ENCODE measurements around the gene AHCY. TPM values are rescaled to one million over a fixed set of nuclear protein-coding genes. Genes with fewer than 3 reads are reported as not detected.
A peak's percentile ranks its signal among the peaks of the same experiment; 100 is the strongest.

Gene AHCY
- total RNA-seq, 1 experiment from 2014 or later: 265 TPM

DNA sequence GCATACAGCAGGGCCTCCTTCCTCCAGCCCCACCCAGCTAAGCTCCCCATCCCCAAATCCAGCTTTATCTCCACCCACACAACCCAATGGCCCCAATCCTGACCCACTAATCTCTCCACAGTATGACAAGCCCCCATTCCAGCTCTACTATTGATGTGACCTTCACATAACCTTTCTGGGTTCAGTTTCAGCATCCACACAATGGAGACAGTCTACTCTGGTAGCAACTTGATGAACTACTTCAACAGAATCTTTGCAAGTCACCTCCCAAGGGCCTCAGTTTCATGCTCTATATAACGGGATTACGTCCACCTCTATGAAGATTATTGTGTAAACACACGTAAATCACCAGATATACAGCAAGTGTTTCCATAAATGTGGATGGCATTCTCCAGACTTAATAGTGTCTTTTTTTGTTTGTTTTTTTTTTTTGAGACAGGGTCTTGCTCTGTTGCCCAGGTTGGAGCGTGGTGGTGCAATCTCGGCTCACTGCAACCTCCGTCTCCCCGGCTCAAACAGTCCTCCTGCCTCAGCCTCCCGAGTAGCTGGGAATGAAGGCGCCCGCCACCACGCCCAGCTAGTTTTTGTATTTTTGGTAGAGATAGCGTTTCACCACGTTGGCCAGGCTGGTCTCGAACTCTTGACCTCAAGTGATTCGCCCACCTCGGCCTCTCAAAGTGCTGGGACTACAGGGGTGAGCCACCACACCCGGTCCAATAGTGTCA lies 1.4 kb downstream of the AHCY start:
- CTCF ChIA-PET: no interaction called here
- BruUV-seq (replicated peaks): no TSS peak
- ATAC-seq (no peak), DNase-seq (no peak)
- TF ChIP-seq EZH2 (IDR thresholded peaks at IDR 0.05; ENCODE audit: low read length, unreplicated experiment) (no peak), EZH2phosphoT487 (IDR thresholded peaks at IDR 0.05; ENCODE audit: borderline replicate concordance, low read length) (no peak)
- TF ChIP-seq, protein P1, sequence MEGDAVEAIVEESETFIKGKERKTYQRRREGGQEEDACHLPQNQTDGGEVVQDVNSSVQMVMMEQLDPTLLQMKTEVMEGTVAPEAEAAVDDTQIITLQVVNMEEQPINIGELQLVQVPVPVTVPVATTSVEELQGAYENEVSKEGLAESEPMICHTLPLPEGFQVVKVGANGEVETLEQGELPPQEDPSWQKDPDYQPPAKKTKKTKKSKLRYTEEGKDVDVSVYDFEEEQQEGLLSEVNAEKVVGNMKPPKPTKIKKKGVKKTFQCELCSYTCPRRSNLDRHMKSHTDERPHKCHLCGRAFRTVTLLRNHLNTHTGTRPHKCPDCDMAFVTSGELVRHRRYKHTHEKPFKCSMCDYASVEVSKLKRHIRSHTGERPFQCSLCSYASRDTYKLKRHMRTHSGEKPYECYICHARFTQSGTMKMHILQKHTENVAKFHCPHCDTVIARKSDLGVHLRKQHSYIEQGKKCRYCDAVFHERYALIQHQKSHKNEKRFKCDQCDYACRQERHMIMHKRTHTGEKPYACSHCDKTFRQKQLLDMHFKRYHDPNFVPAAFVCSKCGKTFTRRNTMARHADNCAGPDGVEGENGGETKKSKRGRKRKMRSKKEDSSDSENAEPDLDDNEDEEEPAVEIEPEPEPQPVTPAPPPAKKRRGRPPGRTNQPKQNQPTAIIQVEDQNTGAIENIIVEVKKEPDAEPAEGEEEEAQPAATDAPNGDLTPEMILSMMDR (conservative IDR thresholded peaks at IDR 0.05; ENCODE audit: low read depth, low read length): no peak
- no peak overlapping the region for H2AFZ ChIP-seq (ENCODE audit: low read length)
- H3K4me2 ChIP-seq (ENCODE audit: low read length): peak overlapping the region; percentile 95
- H3K27ac ChIP-seq (ENCODE audit: low read length): peak overlapping the region; percentile 81; the same call in 1 of the 2 replicates
- H3K9ac ChIP-seq (ENCODE audit: low read length): peak overlapping the region; percentile 98
- POLR2A ChIA-PET (ENCODE audit: unreplicated experiment): interaction anchor here (0.6 kb wide), 2 partner anchors 99 to 780 kb away, joined by 3 read pairs; no protein-coding TSS in a partner anchor
- peaks cover 26% of the 10 kb centered on the region for H3K4me1 ChIP-seq (ENCODE audit: insufficient read depth, low read length)
- peaks cover 5% of the 10 kb centered on the region for H3K36me3 ChIP-seq (ENCODE audit: low read depth, low read length)
- no peaks in the 10 kb centered on the region for H3K27me3 ChIP-seq (ENCODE audit: low read length)
- intact Hi-C loops (cut with micrococcal nuclease): loop anchor here (2.0 kb wide), 2 partner anchors 111 to 215 kb away; partner anchors contain the start of gene DYNLRB1
- peak overlapping the region; percentile 91 for H3K4me3 ChIP-seq (ENCODE audit: low read length)
- no peaks in the 10 kb centered on the region for H3K9me2 ChIP-seq (replicated peaks; ENCODE audit: low read length)
- peaks cover 13% of the 10 kb centered on the region for H4K20me1 ChIP-seq (ENCODE audit: low read length)
- peaks cover 59% of the 10 kb centered on the region for H3K79me2 ChIP-seq (ENCODE audit: low read length)
- peaks cover 3% of the 10 kb centered on the region for H3F3A ChIP-seq (ENCODE audit: low read length, unreplicated experiment)
- H3K9me3 ChIP-seq (ENCODE audit: low read length): no peaks in the 10 kb centered on the region

DNA sequence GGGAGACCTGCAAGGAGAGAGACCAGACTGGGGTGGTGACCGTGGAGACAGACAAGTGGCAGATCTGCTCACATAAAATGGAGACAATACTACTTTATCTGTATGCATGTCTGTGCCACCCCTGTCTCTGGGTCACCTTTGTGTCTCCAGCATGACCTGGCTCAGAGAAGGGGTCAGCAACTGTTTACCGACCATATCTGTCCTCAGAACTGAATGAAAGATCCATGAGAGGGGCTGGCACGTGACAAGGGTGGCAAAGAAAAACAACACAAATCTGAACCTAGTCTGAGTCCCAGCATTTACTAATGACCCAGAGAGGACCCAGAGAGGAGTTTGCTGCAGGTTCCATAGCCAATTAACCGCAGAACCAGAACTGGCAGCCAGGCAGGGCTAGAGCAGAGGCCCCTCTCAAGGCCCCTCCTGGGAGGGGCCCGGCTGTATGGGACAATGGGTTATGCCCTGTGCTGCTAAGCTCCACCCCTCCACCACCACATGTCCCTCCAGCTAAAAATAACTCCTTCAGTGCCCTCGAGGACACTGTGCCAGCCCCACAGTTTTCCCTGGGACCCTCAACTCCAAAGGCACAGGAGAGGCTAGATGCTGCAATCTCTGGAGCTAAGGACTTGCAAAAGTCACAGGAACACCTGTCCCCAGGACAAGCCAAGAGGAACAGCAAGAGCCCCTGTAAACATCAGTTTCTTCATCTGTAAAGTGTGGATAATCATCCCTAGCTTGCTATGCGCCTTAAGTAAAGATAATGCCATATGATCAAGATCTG lies 2.2 kb downstream of the AHCY start:
- no TSS peak for BruUV-seq (replicated peaks)
- no peak overlapping the region for H3K9ac ChIP-seq (ENCODE audit: low read length)
- H3K4me3 ChIP-seq (ENCODE audit: low read length): peak overlapping the region; percentile 91
- no peaks in the 10 kb centered on the region for H3K27me3 ChIP-seq (ENCODE audit: low read length)
- CTCF ChIA-PET: no interaction called here
- H3K36me3 ChIP-seq (ENCODE audit: low read depth, low read length): peaks cover 5% of the 10 kb centered on the region
- H2AFZ ChIP-seq (ENCODE audit: low read length): no peak overlapping the region
- H4K20me1 ChIP-seq (ENCODE audit: low read length): peaks cover 21% of the 10 kb centered on the region
- no peak overlapping the region for H3K27ac ChIP-seq (ENCODE audit: low read length)
- H3F3A ChIP-seq (ENCODE audit: low read length, unreplicated experiment): peaks cover 3% of the 10 kb centered on the region
- no peak for DNase-seq
- no peak for ATAC-seq
- POLR2A ChIA-PET (ENCODE audit: unreplicated experiment): no interaction called here
- no peaks in the 10 kb centered on the region for H3K9me2 ChIP-seq (replicated peaks; ENCODE audit: low read length)
- intact Hi-C loops (cut with micrococcal nuclease): no loop called here
- TF ChIP-seq EZH2 (IDR thresholded peaks at IDR 0.05; ENCODE audit: low read length, unreplicated experiment): no peak
- TF ChIP-seq EZH2phosphoT487 (IDR thresholded peaks at IDR 0.05; ENCODE audit: borderline replicate concordance, low read length): no peak
- H3K9me3 ChIP-seq (ENCODE audit: low read length): no peaks in the 10 kb centered on the region
- H3K4me1 ChIP-seq (ENCODE audit: insufficient read depth, low read length): peaks cover 26% of the 10 kb centered on the region
- H3K79me2 ChIP-seq (ENCODE audit: low read length): peaks cover 66% of the 10 kb centered on the region
- peak overlapping the region; percentile 95 for H3K4me2 ChIP-seq (ENCODE audit: low read length)

DNA sequence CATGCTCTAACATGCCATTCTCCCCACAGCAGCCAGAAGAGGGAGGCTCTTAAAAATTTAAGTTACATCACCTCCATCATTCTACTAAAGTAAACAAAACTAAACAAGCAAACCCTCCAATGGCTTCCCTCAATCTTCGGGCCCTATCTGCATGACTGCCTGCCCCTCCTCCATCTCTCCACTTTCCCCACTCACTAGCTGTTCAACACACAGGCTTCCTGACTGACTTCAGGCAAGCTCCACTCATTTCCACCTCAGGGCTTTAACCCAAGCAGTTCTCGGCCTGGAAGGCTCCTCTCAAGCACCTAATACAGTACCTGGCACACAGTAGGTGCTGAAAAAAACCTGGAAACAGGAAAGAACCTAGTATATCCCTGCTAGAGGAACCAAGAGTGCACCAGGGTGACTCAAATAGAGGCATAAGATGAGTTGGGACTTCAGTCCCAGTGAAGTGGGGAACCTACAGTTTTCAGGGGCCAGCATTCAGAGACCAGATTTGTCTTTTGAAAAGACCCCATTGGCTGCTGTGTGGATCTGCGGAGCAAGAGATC lies 2.8 kb downstream of the AHCY start:
- Histone ChIP-seq H3K4me1 (ENCODE audit: insufficient read depth, low read length) (peaks cover 26% of the 10 kb centered on the region), H2AFZ (ENCODE audit: low read length) (no peak overlapping the region), H3K36me3 (ENCODE audit: low read depth, low read length) (peaks cover 10% of the 10 kb centered on the region), H3K4me3 (ENCODE audit: low read length) (peak overlapping the region; percentile 91; the same call in 1 of the 2 replicates), H3K9ac (ENCODE audit: low read length) (no peak overlapping the region), H3F3A (ENCODE audit: low read length, unreplicated experiment) (peaks cover 3% of the 10 kb centered on the region), H3K79me2 (ENCODE audit: low read length) (peaks cover 73% of the 10 kb centered on the region), H4K20me1 (ENCODE audit: low read length) (peaks cover 27% of the 10 kb centered on the region), H3K9me3 (ENCODE audit: low read length) (no peaks in the 10 kb centered on the region), H3K9me2 (replicated peaks; ENCODE audit: low read length) (no peaks in the 10 kb centered on the region), H3K4me2 (ENCODE audit: low read length) (peak overlapping the region; percentile 95), H3K27ac (ENCODE audit: low read length) (no peak overlapping the region), H3K27me3 (ENCODE audit: low read length) (no peaks in the 10 kb centered on the region)
- CTCF ChIA-PET: no interaction called here
- ATAC-seq (no peak), DNase-seq (peak; percentile 35)
- intact Hi-C loops (cut with micrococcal nuclease): no loop called here
- POLR2A ChIA-PET (ENCODE audit: unreplicated experiment): no interaction called here
- BruUV-seq (replicated peaks): no TSS peak
- TF ChIP-seq EZH2phosphoT487 (IDR thresholded peaks at IDR 0.05; ENCODE audit: borderline replicate concordance, low read length): no peak
- TF ChIP-seq EZH2 (IDR thresholded peaks at IDR 0.05; ENCODE audit: low read length, unreplicated experiment): no peak

Measured in PC-3 (cell line).